Upper lobe of left lung (tissue), 6 donors: Measurements from ENCODE around the gene CLTA. TPM values are rescaled to one million over a fixed set of nuclear protein-coding genes. Genes with fewer than 3 reads are reported as not detected.

Experiments
- ATAC-seq, 2 donors: fragments of 200-7000 bp; cut with Tn5 transposase; one replicate each; pipeline ENCODE4 v1.9.1; 2022; ENCODE audit warnings: mild to moderate bottlenecking in 2 of 2, moderate library complexity in 2 of 2; ENCODE audit not compliant: low FRiP score in 2 of 2
- DNase-seq, 2 donors: peaks; one replicate each; pipeline ENCODE4 v3.0.0-alpha.2; 2019 to 2020
- H3K27ac ChIP-seq, 4 donors: fragments of 200-600 bp; sonication (generic); one replicate each; pipeline ENCODE4 v1.5.1; 2016 to 2019
- H3K27me3 ChIP-seq, 4 donors: fragments of 200-600 bp; sonication (generic); one replicate each; pipeline ENCODE4 v1.5.1; 2017 to 2019
- H3K36me3 ChIP-seq, 4 donors: fragments of 200-600 bp; sonication (generic); one replicate each; pipeline ENCODE4 v1.5.1; 2016 to 2019
- H3K4me1 ChIP-seq, 4 donors: fragments of 200-600 bp; sonication (generic); one replicate each; pipeline ENCODE4 v1.5.1; 2018 to 2019
- H3K4me3 ChIP-seq, 4 donors: fragments of 200-600 bp; sonication (generic); one replicate each; pipeline ENCODE4 v1.5.1; 2017 to 2019; ENCODE audit warnings: mild to moderate bottlenecking in 2 of 4, moderate library complexity in 1 of 4
- H3K9me3 ChIP-seq, 4 donors: fragments of 200-600 bp; sonication (generic); one replicate each; pipeline ENCODE4 v1.5.1; 2018 to 2019
- CTCF ChIP-seq, 6 experiments: fragments of 450-650 bp in 4 of 6; fragments of 200-600 bp in 2 of 6; sonication (generic) in 2 of 6; IDR thresholded peaks; one replicate each; pipeline ENCODE4 v1.5.1; 2016 to 2019; ENCODE audit warnings: antibody characterized with exemption in 6 of 6
- EP300 ChIP-seq, 4 donors: sonication (generic); formaldehyde crosslinking; IDR thresholded peaks; one replicate each; pipeline ENCODE4 v1.5.1; 2017; ENCODE audit warnings: antibody characterized with exemption in 4 of 4, control low read depth in 2 of 4
- POLR2A ChIP-seq, 4 donors: fragments of 450-650 bp; IDR thresholded peaks; one replicate each; pipeline ENCODE4 v1.5.1; 2016 to 2017; ENCODE audit warnings: antibody characterized with exemption in 4 of 4, mild to moderate bottlenecking in 2 of 4
- POLR2AphosphoS5 ChIP-seq, 2 donors: sonication (generic); formaldehyde crosslinking; IDR thresholded peaks; one replicate each; pipeline ENCODE4 v1.5.1; 2017; ENCODE audit warnings: antibody characterized with exemption in 2 of 2
- WGBS, 2 donors: methylation state at CpG; one replicate each; pipeline ENCODE4 v1.1.5; 2017 to 2018; 5-methylcytosine and 5-hydroxymethylcytosine counted together
- total RNA-seq, 6 donors: library from RNA; depleted of rRNA in 4 of 6; stranded (reverse); fragments of >200 nt in 4 of 6; gene quantifications; one replicate each; pipeline versions ENCODE4 v1.1.0 to v1.2.1, GENCODE V29; 2016 to 2021
- donor health status: DM: no; HTN: no; CAD: no; lungs with moderate emphysema.
- donor health status: DM: no; HTN: yes; CAD: no; lungs with severe emphysema.

Gene CLTA
- total RNA-seq, 6 donors from 2014 or later: 120 to 218 (median 192) TPM

GRCh38 chr9:36147441-36148175 lies 43.1 kb upstream of the CLTA start:
- peaks cover 60 to 82% (median 69%) of the 10 kb centered on the region in 4 donors for H3K4me1 ChIP-seq
- DNase-seq: no peak
- no peak overlapping the region for H3K4me3 ChIP-seq
- peaks cover 0 to 3% (median 0%) of the 10 kb centered on the region in 4 donors for H3K9me3 ChIP-seq
- ATAC-seq: no peak
- no peak for TF ChIP-seq EP300 (IDR thresholded peaks at IDR 0.05)
- TF ChIP-seq CTCF (IDR thresholded peaks at IDR 0.05): no peak
- TF ChIP-seq POLR2AphosphoS5 (IDR thresholded peaks at IDR 0.05): no peak
- no peak for TF ChIP-seq POLR2A (IDR thresholded peaks at IDR 0.05)
- no peaks in the 10 kb centered on the region for H3K36me3 ChIP-seq
- H3K27me3 ChIP-seq: no peaks in the 10 kb centered on the region
- WGBS, 2 donors: 85 to 90% methylated on average over 13 to 14 of the region's 14 CpGs
- H3K27ac ChIP-seq: peak overlapping the region in 2 of 4 donors; percentile 24 to 87

DNA sequence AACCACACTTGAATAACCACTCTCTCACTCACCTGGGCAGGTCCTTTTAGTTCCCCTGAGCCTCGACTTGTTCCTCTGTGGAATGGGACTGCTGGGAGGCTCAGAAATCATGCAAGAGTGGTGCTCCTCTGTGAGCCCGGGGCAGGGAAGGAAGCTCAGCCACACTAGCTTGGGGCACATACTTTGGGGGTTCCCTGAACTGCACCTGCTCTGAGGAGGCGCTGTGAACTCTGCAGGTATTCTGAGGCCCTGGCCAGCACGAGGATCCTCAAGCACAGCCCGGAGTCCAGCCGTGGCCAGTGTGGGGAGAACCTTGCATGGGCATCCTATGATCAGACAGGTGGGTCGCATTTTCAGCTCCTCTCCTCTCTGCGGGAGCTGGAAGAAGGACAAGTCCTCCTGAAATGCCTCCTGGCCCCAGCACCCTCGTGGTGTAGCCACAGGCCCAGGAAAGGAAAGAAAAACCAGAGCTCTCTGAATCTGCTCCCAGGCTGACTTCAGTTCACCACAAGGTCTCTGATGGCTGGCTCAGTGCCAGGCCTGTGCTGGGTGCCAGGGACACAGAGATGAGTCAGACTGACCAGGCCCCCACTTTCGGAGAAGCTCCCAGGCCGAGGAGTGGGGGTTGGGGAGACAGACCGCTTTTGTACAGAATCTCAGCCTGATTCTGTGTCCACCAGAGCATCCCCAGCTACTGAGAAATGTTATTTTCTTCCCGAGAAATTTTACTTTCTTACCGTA lies 42.2 kb upstream of the CLTA start:
- Histone ChIP-seq H3K4me1 (peaks cover 52 to 80% (median 63%) of the 10 kb centered on the region in 4 donors), H3K36me3 (no peaks in the 10 kb centered on the region), H3K4me3 (no peak overlapping the region), H3K9me3 (peaks cover 0 to 3% (median 0%) of the 10 kb centered on the region in 4 donors), H3K27ac (peak overlapping the region; percentile 16 to 87 (median 50)), H3K27me3 (no peaks in the 10 kb centered on the region)
- DNase-seq (peak; percentile 64 to 94), ATAC-seq (peak; percentile 58 to 86)
- 61 to 70% methylated on average over 8 to 14 of the region's 14 CpGs for WGBS, 2 donors
- TF ChIP-seq POLR2AphosphoS5 (IDR thresholded peaks at IDR 0.05) (peak in 1 of 2 donors; percentile 69), EP300 (IDR thresholded peaks at IDR 0.05) (peak in 1 of 4 donors; percentile 7), POLR2A (IDR thresholded peaks at IDR 0.05) (no peak), CTCF (IDR thresholded peaks at IDR 0.05) (no peak)

DNA sequence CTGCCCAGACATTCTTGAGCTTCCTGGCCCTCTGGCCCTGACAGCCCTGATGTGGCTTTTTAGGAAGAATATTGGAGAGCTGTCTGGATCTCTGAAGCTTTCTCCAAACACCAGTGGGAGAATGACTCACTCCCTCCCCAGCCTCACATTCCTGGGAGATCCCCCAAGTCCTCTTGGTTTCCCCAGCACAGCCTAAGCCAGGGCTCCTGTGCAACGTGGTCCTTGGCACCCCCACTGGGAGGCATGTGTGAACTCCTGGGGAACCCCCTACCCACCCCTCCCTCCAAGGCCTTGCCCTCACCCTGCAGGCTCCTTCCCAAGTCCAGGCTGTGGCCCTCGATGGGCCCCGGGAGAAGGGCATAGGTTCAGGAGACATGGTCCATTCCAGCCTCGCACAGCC lies 41.5 kb upstream of the CLTA start:
- no peak for TF ChIP-seq POLR2AphosphoS5 (IDR thresholded peaks at IDR 0.05)
- TF ChIP-seq EP300 (IDR thresholded peaks at IDR 0.05): no peak
- no peak for TF ChIP-seq CTCF (IDR thresholded peaks at IDR 0.05)
- no peak for TF ChIP-seq POLR2A (IDR thresholded peaks at IDR 0.05)
- ATAC-seq (peak in 1 of 2 donors; percentile 28), DNase-seq (no peak)
- WGBS, 2 donors: 78 to 88% methylated on average over 4 of the region's 4 CpGs
- H3K4me1 ChIP-seq: peaks cover 52 to 80% (median 64%) of the 10 kb centered on the region in 4 donors
- H3K27ac ChIP-seq: peak overlapping the region in 2 of 4 donors; percentile 24 to 87
- peaks cover 0 to 3% (median 0%) of the 10 kb centered on the region in 4 donors for H3K9me3 ChIP-seq
- H3K36me3 ChIP-seq: no peaks in the 10 kb centered on the region
- no peaks in the 10 kb centered on the region for H3K27me3 ChIP-seq
- H3K4me3 ChIP-seq: no peak overlapping the region

GRCh38 chr9:36150574-36151315 lies 40.0 kb upstream of the CLTA start:
- H3K27ac ChIP-seq: peak overlapping the region; percentile 83 to 92 (median 86)
- TF ChIP-seq POLR2A (IDR thresholded peaks at IDR 0.05): no peak
- no peak for TF ChIP-seq EP300 (IDR thresholded peaks at IDR 0.05)
- TF ChIP-seq CTCF (IDR thresholded peaks at IDR 0.05): no peak
- TF ChIP-seq POLR2AphosphoS5 (IDR thresholded peaks at IDR 0.05): no peak
- 54 to 59% methylated on average over 4 of the region's 4 CpGs for WGBS, 2 donors

More at GRCh38 chr9:36150574-36151315, 40.0 kb upstream of the CLTA start:
- ATAC-seq (peak in 1 of 2 donors; percentile 4), DNase-seq (no peak)
- Histone ChIP-seq H3K9me3 (peaks cover 0 to 3% (median 0%) of the 10 kb centered on the region in 4 donors), H3K36me3 (no peaks in the 10 kb centered on the region), H3K4me3 (no peak overlapping the region), H3K27me3 (no peaks in the 10 kb centered on the region), H3K4me1 (peaks cover 43 to 71% (median 61%) of the 10 kb centered on the region in 4 donors)
